GM19240 (cell line): ENCODE data around the gene GARNL3.

ENCODE experiments used
- DNase-seq: peaks from one replicate; pipeline ENCODE4 v3.0.0; 2011; ENCODE audit warnings: low spot score; ENCODE audit not compliant: insufficient read length

Gene GARNL3

DNA sequence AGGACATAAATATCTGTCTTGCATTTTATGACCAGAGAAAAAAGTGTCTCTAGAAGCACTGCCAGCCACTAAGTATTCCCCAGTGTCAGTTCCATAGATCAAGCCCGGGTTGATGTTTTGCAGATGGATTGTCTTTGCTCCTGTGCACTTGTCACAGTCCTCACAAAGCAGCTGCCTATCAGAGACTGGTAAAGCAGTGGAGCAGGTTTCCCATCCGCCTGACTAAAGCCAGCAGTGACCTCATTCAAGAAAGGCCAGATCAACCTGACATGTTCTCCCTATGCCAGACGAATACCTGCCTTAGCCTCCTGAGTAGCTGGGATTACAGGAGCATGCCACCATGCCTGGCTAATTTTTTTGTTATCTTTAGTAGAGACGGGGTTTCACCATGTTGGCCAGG, 26.8 kb upstream of the GARNL3 start:
- no peak for DNase-seq

DNA sequence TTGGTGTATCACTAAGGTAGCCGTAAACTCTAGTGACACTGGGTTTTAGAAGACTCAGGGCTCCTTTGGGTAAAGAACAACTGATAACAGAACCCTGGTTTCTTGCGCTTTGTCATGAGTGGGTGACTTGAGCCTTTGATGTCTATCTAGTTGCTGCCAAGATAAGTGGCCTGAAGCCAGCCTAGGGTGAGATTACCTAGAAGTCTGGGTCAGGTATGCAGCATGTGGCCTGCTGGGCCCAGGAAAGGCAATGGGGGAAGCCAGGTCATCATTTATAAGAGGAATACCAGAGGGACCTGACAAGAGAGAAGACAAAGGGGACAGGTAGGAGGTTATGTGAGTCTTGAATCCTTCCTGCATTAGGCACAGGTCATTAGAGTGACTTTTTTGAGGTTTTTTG, 23.2 kb upstream of the GARNL3 start:
- no peak for DNase-seq

DNA sequence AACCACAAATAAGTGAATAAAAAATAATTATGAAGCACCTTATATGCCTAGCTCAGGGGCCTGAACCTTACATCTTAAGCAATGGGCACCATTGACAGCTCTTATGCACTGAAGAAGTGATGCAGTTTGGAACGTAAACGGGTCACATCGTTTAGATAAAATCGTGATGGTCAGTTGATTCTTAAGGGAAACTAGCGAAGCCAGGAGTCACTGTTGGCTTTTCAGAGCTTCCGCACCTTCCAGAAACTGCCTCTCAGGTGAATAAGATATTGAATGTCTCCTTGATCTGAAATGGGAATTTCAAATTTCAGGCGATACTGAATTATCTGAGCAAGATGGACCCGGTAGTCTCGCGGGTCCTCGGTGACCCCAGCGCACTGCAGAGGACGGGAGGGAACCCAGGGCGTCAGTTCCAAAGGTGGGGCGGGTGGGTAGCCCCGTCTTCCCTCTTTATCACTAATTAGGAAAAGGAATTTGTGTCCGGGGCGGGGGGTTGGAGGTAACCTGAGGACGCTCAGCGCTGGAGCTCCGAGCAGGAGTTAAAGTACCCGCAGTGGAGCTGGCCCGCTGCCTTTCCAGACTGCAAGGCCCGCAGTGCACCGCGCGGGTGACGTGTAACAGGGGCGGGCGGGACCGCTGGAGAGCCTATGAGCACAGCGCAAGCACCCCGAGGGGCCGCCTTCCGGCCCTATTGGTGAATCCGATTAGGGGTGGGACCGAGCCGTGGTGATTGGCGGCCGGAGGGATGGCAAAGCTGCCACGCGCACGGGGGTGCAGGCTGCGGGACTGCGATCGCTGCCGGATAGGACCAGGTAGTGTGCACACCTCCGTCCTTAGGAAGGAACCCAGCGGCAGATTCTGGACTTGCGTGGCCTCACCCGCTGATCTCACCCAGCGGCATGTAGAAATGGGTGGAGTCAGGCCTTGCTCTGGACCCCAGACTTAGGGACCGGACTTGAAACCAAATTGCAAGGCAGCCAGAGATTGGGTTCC, 19.7 kb upstream of the GARNL3 start:
- DNase-seq: peak; percentile 94

DNA sequence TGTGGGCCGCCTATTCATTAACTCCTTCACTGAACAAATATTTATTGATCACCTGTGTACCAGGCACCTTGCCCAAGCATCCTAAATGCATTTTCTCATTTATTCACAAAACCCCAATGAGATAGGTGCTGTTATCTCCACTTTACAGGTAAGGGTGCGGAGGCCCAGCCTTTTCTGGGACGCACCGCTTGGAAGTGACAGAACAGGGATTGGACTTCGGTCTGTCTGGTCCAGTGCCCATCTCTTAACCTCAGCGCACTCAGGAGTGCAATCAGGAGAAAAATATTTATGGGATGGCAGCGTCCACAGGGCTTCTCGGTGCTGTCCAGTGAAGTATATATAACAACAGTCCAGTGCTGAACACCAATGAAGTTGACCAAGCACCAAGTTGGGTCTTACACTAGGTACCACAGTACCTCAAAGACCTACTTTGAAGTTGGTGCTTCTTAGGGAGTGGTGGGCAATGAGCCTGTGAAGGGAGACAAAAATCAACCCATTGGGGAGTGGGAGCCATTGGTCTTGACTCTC, 18.9 kb upstream of the GARNL3 start:
- DNase-seq: no peak

DNA sequence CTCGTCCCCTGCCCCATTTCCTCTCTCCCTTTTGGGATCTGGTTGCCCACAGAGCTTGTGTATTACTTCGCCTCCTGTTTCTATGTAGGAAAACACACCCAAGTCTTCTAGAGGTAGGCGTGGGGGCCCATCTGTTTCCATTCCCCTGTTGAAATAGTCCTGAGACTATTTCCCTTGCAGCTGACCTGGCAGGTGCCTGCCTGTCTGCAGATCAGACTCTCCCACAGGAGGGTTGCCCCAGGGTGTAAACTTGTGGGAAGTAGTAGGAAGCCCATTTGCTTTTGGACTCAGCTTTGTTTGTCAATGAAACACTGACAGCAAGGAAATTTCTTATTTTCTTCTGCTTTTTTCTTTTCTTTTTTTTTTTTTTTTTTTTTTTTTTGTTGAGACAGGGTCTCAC, 16.3 kb upstream of the GARNL3 start:
- no peak for DNase-seq

DNA sequence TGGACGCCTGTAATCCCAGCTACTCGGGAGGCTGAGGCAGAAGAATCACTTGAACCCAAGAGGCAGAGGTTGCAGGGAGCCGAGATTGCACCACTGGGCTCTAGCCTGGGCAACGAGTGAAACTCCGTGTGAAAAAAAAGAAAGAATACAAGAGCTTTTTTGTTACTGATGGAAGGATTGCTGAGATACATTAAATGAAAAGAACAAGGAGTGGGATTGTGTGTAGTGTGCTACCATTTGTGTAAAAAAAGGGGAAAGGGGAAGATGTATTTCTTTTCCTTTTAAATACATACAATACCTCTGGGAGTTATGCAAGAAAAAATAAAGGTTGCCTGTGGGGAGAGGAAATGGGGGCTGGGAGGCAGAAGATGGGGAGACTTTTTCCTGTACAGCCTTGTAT, 14.7 kb upstream of the GARNL3 start:
- DNase-seq: no peak

DNA sequence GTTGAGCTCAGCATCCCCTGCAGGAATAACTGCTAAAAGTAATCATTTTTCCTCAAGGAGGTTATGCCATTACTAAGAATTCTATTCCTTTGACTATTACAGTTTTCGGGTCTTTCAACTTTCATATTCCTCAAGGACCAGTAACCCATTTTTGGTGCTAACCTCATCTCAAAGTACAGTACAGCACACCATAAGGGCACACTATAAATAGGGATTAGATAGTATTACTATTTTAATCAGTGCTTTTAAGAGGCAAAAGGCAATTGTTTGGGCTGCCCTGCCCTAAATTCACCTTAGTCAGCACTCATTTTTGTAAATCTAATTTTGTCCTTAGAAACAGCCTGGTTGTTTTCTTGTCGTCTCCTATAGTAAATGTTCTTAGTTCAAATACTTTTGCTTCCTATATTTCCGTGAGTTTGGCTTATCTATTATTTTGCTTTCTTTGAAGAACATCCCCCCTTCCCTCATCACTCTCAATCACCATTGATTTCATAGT, 13.6 kb upstream of the GARNL3 start:
- DNase-seq: no peak

DNA sequence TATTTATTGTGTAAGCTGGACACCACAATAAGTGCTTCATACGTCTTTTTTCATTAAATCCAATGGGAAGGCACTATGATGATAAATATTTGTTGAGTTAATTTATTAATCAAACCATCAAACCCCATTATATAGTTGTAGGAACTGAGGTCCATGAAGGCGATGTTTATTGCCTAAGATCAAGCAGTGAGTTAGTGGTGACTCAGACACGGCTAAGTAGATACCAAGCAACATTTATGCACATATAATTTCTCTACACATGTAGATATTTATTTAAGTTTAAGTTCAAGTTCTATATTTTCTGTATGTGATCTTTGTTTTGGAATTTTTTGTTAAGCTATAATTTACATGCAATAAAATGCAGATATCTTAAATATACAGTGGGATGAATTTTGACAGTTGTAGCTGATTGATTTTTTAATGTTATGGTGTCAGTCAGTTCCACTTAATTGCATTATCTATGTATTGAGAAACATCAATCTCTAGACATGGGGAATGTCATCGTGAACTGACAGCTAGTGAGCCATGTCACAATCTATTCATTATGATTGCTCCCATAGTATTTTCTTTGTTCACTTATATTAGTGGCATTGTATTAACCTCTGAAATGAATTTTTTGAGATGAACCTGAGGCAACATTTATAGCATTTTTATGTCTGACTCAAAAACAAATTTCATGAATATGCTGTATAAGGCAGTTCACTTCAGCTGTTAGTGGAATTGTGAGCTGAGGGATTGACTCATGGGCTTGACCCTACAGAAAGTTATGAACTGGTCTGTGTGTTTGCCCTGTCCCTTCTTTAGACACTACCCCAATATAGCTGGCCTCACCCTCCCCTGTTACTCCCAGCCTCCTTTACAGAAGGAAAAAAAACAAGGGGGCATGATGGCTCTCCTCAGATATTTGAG, 11.9 kb upstream of the GARNL3 start:
- DNase-seq: no peak

DNA sequence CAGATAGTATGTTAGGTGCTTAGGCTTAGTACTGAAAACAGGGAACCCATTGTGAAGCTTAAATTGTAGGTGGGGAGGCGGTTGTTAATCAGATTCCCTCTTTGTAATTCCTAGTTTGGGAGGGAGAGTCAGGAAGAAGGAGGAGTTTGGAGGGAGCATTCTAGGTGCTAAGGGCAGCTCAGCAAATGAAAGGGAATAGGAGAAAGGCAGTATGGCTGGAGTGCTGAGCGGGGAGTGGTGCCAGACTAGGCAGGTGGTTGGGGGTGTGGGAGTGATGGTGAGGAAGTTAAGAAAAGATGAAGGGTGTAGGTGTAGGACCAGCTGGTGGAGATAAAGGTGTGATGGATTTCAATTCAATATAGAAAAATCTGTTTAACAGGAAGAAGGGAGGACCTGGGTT, 11.1 kb upstream of the GARNL3 start:
- DNase-seq: no peak

DNA sequence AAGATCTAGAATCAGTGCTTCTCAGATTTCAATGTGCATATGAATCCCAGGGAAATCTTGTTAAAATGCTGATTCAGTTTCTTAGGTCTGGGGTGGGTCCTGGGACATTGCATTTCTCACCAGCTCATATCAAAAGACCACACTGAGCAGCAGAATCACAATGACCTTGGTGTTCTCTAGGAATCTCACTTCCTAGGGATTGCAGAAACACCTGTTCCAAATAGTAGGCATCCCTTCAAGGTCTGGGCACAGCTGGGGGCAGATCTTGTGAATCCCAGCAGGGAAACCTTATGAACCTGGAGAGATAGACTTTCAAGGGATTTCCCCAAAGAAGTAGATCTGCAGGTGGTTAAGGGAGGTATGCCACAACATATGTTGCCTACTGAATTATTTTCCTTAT, 8.9 kb upstream of the GARNL3 start:
- no peak for DNase-seq

DNA sequence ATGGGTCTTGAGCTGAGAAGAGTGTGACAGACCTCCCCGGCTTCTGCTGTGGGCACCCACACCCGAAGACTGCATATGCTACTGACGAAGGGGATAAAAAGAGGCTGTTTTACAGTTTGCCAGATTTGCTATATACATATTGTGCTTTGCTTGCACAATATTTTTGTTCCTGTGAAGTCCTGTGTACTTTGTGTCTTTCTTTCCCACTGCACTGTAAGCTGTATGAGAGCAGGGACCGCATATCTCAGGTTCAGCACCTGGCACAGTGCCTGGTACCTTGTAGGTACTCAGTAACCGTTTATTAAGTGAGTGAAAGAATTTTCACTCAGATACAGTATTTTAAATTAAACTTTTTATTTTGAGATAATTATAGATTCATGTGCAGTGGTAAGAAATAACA, 8.2 kb upstream of the GARNL3 start:
- no peak for DNase-seq

DNA sequence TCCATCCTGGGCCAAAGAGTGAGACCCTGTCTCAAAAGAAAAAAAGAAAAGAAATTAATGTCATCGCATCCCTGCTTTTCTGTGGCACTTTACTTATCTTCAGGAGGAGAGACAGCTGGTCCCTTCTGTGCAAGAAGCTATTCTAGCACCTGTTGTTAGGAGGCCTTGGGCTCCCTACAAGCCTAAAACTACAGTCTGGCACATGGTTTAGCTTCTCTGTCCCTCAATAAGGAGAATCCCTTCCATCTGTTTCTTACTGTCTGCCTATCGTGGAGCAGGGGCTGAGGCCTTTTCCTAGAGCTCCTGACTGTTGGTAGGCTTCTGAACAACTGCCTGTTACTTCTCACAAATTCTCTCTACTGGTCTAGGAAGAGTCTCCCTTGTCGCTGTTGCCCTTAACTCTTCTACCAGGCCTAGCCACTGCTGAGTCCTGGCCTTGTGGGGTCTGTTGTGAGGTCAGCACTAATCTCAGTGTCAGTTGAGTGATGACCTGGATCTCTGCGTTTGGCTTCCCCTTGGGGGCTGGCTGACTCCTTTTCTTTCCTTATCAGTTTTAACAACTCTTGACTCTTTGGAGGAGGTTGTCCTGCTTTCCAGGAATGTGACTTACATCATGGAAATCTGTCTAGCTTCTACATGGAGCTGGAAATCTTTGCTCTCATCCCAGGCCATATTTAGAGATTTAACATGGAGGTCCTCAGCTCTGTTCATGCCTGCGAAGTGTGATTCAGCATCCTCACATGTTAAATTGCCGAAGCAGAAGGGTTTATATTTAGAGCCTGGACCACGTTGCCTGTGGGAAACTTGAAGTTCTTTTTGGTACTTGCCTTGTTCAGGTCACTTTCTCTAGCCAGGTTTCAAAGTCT, 5.7 kb upstream of the GARNL3 start:
- no peak for DNase-seq

DNA sequence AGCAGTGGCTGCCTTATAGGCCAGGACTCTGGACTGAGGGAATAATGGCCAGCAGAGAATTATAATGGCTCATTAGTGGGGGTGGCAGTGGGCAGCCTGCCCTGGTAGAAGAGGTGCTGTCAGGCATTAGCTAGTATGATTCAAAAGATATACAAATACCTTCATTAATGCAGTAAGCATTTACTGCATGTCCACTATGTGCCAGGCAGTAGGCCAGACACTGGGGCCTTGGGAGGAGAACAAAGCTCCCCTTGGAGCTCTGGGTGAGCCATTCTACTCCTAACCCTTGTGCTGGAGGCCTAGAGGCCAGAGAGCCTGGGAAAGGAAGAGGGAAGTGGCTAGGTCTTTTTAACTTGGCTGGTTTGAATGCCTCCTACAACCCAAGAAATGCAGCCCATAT, 2.0 kb upstream of the GARNL3 start:
- DNase-seq: no peak

DNA sequence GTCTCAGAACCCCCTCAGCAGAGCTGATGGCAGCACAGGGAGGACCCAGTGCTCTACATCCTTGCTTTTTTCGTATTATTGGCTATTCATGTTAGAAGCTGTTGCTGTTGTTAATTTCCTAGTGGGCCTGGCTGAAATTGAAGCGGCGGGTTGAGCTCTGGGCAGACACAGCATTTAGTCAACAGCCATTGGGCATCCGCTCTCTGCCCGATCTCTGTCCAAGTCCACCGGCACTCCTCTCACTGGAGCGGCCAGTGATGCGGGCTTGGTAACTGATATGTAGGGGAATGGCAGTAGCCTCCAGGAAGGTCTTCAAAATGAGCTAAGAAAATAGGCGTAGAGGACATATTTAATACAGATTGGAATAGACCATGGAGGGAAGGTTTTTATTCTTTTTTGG, 1.3 kb upstream of the GARNL3 start:
- DNase-seq: no peak

DNA sequence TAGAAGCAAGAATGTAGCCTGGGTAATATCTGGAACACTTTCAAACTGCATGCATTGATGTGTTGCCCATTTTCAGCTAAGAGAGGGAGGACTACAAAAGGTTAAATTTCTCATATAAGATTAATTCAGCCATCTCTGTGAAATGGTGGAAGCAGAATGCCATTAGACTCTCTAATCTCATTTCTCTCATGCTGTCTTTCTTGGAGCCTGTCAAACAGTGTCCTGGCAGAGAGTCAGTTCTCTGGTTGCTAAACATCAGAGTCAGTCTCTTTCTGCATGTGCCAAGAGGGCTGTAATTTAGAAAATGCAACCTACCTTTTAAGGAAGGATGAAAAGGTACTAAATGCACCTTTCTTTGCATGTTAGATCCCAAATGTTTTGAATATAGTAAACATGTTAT, 910 bp upstream of the GARNL3 start:
- no peak for DNase-seq

DNA sequence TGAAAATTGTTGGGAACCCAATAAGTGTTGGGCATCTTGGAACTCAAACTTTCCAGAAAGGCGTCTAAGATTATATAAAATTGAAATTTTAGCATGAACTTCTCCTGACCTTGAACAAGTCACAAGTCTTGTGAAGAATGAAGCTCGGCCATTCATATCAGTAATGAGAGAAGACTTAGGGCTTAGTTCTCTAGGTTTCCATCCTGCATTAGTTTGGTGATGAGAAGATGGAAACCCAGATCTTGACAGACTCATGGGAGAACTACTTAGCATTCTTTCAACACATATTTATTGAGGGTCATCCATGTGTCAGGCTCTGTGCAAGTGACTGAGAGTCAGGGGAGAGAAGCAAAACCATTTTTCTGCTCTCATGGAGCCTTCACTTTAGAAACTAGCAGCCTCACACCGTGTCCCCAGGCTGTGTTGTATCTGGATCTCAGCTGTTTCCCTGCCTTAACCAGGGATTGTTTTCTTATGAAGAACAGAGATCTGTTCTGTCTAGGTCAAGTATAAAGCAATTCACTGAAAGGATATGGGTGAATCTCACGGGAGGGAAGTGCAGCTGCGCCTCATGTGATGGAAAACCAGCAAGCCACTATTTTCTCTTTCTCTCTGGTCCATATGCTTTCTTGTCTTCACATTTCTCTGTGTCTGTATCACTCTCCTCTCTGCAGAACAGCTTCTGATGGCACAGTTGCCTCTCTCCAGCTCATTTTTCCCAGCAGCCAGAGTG, 3.4 kb downstream of the GARNL3 start:
- no peak for DNase-seq

DNA sequence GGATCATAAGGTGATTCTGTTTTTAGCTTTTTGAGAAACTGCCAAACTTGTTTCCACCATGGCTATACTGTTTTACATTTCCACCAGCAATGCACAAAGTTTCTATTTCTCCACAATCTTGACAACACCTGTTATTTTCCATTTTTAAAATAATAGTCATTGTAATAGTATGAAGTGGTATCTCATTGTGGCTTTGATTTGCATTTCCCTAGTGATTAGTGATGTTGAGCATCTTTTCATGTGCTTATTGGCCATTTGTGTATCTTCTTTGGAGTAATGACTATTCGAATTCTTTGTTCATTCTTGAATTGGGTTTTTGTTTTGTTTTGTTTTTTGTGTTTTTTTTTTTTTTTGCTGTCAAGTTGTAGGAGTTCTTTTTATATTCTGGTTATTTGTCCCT, 4.9 kb downstream of the GARNL3 start:
- no peak for DNase-seq

DNA sequence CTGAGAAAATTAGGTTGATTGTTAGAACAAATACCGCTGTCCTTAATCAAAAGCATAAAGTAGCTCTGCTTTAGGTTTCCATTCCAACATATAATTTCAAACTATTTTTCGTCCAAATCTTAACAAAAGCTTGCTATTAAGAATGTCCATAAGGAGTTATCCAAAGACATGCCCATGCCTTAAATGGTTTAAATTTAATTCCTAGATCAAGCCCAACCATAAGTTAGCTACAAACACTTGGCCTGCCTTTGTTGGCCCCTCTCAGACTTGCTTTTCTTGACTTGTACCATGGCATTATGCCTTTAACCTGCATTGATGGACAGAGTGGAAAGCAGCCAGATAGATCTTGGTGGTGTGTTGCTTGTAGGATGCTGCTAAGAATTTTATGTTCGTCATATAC, 8.8 kb downstream of the GARNL3 start:
- no peak for DNase-seq

DNA sequence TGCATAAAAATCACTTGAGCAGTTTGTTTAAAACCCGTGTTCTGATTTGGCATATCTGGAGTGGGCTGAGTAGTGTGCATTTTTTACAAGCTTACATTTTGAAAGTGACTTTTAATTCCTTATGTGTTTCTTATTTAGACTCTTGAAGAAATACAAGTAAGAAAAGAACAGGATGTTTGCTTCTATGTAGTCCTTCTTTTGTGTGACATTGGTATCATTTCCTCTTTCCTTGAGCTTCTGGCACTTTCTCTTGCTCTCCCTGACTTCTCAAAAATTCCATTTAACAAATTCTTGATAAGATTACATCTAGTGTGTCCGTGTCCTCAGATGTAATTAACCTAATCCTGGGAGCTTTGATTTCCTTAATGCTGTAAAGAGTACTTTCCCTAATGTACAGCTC, 12.5 kb downstream of the GARNL3 start:
- DNase-seq: no peak

DNA sequence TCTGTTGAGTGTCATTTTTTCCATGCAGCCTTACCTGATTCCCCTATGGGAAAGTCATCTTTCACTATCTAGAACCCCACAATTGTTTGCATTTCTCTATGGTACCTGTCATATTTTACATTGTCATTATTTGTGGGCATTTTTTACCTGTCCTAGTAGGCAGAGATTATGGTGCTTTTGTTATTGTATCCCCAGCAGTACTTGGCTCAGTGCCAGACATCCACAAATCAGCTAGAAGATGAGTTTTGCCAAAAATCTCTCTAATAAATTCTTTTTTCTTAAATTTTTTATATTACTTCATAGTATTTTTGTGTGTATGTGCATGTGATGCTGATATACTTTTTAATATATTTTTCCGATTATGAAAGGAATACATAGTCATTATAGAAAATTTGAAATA, 13.2 kb downstream of the GARNL3 start:
- no peak for DNase-seq
